Measurements from ENCODE around the gene ATP6V0B. TPM values are rescaled to one million over a fixed set of nuclear protein-coding genes. Genes with fewer than 3 reads are reported as not detected.
A peak's percentile ranks its signal among the peaks of the same experiment; 100 is the strongest.

The ATP6V0B gene
- total and polyA plus RNA-seq, 2 experiments from 2014 or later, result 112 to 142 TPM

- Mint-ChIP-seq H3K4me1 (peaks cover 18% of the 10 kb centered on the region), H3K4me3 (peak overlapping the region; percentile 87), H3K27me3 (ENCODE audit: insufficient read depth, low read depth, poor library complexity) (peaks cover 42% of the 10 kb centered on the region), H3K9me3 (no peaks in the 10 kb centered on the region), H3K36me3 (ENCODE audit: low read depth) (peaks cover 5% of the 10 kb centered on the region; the same call in 2 of the 3 replicates), H3K27ac (peak overlapping the region; percentile 59; the same call in 1 of the 2 replicates)
- DNase-seq (ENCODE audit: low spot score) (no peak), ATAC-seq (peak; percentile 6; the same call in 2 of the 3 replicates)
- TF ChIP-seq EZH2phosphoT487 (IDR thresholded peaks at IDR 0.05; ENCODE audit: unreplicated experiment) (no peak), CREB1 (CRISPR knock-in tag; IDR thresholded peaks at IDR 0.05; ENCODE audit: low read depth) (no peak), STAT1 (IDR thresholded peaks at IDR 0.05; ENCODE audit: unreplicated experiment) (no peak), EZH2 (IDR thresholded peaks at IDR 0.05; ENCODE audit: low read depth, unreplicated experiment) (no peak), NANOG (IDR thresholded peaks at IDR 0.05; ENCODE audit: borderline replicate concordance) (no peak), ZNF331 (CRISPR knock-in tag; IDR thresholded peaks at IDR 0.05; ENCODE audit: low read depth) (no peak), ETS1 (IDR thresholded peaks at IDR 0.05) (no peak), ZNF114 (CRISPR knock-in tag; IDR thresholded peaks at IDR 0.05) (no peak), JUNB (IDR thresholded peaks at IDR 0.05; ENCODE audit: unreplicated experiment) (no peak), POLR2AphosphoS5 (IDR thresholded peaks at IDR 0.05; ENCODE audit: low read depth) (no peak)
- TF ChIP-seq, protein P1, sequence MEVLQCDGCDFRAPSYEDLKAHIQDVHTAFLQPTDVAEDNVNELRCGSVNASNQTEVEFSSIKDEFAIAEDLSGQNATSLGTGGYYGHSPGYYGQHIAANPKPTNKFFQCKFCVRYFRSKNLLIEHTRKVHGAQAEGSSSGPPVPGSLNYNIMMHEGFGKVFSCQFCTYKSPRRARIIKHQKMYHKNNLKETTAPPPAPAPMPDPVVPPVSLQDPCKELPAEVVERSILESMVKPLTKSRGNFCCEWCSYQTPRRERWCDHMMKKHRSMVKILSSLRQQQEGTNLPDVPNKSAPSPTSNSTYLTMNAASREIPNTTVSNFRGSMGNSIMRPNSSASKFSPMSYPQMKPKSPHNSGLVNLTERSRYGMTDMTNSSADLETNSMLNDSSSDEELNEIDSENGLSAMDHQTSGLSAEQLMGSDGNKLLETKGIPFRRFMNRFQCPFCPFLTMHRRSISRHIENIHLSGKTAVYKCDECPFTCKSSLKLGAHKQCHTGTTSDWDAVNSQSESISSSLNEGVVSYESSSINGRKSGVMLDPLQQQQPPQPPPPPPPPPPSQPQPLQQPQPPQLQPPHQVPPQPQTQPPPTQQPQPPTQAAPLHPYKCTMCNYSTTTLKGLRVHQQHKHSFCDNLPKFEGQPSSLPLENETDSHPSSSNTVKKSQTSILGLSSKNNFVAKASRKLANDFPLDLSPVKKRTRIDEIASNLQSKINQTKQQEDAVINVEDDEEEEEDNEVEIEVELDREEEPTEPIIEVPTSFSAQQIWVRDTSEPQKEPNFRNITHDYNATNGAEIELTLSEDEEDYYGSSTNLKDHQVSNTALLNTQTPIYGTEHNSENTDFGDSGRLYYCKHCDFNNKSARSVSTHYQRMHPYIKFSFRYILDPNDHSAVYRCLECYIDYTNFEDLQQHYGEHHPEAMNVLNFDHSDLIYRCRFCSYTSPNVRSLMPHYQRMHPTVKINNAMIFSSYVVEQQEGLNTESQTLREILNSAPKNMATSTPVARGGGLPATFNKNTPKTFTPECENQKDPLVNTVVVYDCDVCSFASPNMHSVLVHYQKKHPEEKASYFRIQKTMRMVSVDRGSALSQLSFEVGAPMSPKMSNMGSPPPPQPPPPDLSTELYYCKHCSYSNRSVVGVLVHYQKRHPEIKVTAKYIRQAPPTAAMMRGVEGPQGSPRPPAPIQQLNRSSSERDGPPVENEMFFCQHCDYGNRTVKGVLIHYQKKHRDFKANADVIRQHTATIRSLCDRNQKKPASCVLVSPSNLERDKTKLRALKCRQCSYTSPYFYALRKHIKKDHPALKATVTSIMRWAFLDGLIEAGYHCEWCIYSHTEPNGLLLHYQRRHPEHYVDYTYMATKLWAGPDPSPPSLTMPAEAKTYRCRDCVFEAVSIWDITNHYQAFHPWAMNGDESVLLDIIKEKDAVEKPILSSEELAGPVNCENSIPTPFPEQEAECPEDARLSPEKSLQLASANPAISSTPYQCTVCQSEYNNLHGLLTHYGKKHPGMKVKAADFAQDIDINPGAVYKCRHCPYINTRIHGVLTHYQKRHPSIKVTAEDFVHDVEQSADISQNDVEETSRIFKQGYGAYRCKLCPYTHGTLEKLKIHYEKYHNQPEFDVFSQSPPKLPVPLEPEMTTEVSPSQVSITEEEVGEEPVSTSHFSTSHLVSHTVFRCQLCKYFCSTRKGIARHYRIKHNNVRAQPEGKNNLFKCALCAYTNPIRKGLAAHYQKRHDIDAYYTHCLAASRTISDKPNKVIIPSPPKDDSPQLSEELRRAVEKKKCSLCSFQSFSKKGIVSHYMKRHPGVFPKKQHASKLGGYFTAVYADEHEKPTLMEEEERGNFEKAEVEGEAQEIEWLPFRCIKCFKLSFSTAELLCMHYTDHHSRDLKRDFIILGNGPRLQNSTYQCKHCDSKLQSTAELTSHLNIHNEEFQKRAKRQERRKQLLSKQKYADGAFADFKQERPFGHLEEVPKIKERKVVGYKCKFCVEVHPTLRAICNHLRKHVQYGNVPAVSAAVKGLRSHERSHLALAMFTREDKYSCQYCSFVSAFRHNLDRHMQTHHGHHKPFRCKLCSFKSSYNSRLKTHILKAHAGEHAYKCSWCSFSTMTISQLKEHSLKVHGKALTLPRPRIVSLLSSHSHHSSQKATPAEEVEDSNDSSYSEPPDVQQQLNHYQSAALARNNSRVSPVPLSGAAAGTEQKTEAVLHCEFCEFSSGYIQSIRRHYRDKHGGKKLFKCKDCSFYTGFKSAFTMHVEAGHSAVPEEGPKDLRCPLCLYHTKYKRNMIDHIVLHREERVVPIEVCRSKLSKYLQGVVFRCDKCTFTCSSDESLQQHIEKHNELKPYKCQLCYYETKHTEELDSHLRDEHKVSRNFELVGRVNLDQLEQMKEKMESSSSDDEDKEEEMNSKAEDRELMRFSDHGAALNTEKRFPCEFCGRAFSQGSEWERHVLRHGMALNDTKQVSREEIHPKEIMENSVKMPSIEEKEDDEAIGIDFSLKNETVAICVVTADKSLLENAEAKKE (CRISPR knock-in tag; IDR thresholded peaks at IDR 0.05), result no peak
- TF ChIP-seq, protein P2, sequence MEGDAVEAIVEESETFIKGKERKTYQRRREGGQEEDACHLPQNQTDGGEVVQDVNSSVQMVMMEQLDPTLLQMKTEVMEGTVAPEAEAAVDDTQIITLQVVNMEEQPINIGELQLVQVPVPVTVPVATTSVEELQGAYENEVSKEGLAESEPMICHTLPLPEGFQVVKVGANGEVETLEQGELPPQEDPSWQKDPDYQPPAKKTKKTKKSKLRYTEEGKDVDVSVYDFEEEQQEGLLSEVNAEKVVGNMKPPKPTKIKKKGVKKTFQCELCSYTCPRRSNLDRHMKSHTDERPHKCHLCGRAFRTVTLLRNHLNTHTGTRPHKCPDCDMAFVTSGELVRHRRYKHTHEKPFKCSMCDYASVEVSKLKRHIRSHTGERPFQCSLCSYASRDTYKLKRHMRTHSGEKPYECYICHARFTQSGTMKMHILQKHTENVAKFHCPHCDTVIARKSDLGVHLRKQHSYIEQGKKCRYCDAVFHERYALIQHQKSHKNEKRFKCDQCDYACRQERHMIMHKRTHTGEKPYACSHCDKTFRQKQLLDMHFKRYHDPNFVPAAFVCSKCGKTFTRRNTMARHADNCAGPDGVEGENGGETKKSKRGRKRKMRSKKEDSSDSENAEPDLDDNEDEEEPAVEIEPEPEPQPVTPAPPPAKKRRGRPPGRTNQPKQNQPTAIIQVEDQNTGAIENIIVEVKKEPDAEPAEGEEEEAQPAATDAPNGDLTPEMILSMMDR (conservative IDR thresholded peaks at IDR 0.05; ENCODE audit: low read depth in 2 of 2), result no peak
- TF ChIP-seq, protein P3, sequence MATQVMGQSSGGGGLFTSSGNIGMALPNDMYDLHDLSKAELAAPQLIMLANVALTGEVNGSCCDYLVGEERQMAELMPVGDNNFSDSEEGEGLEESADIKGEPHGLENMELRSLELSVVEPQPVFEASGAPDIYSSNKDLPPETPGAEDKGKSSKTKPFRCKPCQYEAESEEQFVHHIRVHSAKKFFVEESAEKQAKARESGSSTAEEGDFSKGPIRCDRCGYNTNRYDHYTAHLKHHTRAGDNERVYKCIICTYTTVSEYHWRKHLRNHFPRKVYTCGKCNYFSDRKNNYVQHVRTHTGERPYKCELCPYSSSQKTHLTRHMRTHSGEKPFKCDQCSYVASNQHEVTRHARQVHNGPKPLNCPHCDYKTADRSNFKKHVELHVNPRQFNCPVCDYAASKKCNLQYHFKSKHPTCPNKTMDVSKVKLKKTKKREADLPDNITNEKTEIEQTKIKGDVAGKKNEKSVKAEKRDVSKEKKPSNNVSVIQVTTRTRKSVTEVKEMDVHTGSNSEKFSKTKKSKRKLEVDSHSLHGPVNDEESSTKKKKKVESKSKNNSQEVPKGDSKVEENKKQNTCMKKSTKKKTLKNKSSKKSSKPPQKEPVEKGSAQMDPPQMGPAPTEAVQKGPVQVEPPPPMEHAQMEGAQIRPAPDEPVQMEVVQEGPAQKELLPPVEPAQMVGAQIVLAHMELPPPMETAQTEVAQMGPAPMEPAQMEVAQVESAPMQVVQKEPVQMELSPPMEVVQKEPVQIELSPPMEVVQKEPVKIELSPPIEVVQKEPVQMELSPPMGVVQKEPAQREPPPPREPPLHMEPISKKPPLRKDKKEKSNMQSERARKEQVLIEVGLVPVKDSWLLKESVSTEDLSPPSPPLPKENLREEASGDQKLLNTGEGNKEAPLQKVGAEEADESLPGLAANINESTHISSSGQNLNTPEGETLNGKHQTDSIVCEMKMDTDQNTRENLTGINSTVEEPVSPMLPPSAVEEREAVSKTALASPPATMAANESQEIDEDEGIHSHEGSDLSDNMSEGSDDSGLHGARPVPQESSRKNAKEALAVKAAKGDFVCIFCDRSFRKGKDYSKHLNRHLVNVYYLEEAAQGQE (IDR thresholded peaks at IDR 0.05; ENCODE audit: unreplicated experiment), result no peak
- Histone ChIP-seq H3K9me2 (ENCODE audit: insufficient read depth) (no peaks in the 10 kb centered on the region), H2AFZ (peak overlapping the region; percentile 96), H3K27ac (ENCODE audit: low read depth) (peak overlapping the region; percentile 72; the same call in 1 of the 2 replicates), H3K4me1 (ENCODE audit: insufficient read depth) (peaks cover 10% of the 10 kb centered on the region), H3K4me2 (peak overlapping the region; percentile 97), H3K36me3 (ENCODE audit: insufficient read depth) (no peaks in the 10 kb centered on the region), H3K4me3 (peak overlapping the region; percentile 82), H3K79me2 (replicated peaks; ENCODE audit: insufficient read depth) (no peaks in the 10 kb centered on the region), H3K27me3 (ENCODE audit: insufficient read depth) (peaks cover 11% of the 10 kb centered on the region; the same call in 1 of the 2 replicates), H3F3A (replicated peaks; ENCODE audit: low read depth) (peaks cover 21% of the 10 kb centered on the region), H4K20me1 (replicated peaks; ENCODE audit: insufficient read depth) (no peaks in the 10 kb centered on the region)
Measured at GRCh38 chr1:43991200-43991475, 16.4 kb downstream of the ATP6V0B start.
